Activated effector memory CD4-positive, alpha-beta T cell treated with Interleukin-2 at 50 U/mL for 16 hours (primary cell): Measurements from ENCODE around the gene PRKCZ.

Experiments used
- DNase-seq: peaks from one replicate; pipeline ENCODE4 v3.0.0-alpha.2; 2020

PRKCZ gene

DNA sequence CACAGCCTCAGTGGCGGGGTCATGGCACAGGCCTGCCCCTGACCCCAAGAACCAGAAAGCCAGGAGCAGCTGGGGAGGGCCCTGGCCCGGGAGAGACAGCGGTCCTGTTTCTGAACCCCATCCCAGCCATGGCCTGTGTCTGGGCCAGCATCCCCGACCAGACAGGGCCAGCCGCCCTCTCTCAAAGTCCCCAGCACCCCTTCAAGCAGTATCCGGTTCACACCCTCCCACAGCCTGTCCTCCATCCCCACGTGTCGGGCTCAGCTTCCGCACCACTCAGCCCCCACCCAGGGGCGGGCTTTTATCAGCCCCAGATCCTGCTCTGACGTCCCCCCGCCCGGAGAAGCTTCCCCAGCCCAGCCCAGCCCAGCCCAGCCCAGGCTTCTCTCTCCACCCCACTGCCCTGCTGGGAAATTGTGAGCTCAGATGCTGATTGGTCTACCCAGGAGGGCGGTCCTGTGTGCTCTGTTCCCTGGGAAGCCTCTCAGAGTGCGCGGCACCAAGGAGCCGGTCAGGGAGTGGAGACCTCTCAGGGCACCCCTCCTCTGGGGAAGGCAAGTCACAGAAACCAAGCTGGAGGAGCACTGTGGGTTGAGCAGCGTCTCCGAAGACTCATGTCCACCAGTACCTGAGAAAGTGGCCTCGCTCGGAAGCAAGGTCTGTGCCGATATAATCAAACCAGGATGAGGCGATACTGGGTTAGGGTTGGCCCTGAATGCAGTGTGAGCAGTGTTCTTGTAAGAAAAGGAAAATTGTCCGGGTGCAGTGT lies 149.0 kb downstream of the PRKCZ start:
- peak; percentile 79 for DNase-seq

DNA sequence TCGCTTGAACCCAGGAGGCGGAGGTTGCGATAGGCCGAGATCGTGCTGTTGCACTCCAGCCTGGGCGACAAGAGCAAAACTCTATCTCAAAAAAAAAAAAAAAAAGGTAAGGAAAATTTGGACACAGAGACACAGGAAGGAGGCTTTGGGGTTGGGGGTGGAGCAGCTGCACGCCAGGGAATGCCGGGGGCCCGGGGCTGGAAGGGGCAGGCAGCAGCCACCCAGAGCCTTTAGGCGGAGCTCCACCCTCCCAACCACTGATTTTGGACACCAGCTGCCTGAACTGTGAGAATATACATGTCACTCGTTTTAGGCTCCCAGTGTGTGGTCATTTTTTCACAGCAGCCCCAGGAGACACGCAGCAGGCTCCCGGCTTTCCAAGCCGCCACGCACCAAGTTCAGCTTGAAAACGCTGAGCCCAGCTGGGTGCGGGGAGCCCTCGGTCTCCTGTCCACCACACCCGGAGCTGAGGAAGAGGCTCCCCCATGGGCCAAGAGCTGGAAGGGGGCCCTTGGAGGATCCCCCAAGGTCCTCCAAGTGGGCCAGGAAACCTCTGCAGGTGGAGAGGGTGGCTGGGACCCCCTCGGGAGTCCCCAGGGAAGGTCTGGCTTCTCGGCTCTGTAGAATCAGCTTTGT lies 150.2 kb downstream of the PRKCZ start:
- no peak for DNase-seq

DNA sequence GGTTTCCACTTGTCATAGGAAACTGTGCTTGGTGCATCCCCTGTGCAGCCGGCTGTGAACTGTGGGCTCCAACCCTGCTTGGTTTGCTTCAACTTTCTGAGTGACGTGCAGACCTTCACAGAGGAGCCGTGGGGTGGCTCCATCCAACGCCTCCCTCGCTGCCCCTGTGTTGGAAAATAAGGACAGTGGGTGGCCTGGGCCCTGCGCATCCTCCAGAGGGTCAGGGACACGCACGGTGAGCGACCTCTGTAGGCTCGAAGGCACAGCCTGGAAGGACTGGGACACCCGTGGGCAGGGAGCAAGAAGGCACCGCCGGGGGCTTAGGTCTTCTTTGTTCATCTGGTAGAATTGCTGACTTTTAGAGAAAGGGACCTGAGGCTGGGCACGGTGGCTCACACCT lies 150.9 kb downstream of the PRKCZ start:
- no peak for DNase-seq

DNA sequence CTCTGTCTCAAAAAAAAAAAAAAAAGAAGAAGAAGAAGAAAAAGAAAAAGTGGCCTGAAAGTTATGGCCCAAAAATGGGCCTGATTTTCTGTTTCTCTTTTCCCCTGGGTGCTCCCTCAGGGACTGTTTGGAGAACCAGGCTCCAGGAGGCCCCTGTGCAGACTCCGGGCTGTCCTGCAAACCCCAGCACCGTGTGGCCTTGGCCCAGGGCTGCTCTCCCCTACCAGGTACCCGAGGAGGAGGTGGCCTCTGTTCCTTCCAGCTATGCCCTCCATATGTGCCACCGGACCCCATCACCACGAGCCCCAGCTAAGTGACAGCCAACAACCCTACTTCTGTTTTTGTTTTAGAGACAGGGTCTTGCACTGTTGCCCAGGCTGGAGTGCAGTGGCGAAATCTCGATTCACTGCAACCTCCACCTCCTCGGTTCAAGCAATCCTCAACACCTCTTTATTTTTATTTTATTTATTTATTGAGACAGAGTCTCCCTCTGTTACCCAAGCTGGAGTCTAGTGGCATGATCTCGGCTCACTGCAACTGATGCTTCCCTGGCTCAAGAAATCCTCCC lies 151.9 kb downstream of the PRKCZ start:
- no peak for DNase-seq

DNA sequence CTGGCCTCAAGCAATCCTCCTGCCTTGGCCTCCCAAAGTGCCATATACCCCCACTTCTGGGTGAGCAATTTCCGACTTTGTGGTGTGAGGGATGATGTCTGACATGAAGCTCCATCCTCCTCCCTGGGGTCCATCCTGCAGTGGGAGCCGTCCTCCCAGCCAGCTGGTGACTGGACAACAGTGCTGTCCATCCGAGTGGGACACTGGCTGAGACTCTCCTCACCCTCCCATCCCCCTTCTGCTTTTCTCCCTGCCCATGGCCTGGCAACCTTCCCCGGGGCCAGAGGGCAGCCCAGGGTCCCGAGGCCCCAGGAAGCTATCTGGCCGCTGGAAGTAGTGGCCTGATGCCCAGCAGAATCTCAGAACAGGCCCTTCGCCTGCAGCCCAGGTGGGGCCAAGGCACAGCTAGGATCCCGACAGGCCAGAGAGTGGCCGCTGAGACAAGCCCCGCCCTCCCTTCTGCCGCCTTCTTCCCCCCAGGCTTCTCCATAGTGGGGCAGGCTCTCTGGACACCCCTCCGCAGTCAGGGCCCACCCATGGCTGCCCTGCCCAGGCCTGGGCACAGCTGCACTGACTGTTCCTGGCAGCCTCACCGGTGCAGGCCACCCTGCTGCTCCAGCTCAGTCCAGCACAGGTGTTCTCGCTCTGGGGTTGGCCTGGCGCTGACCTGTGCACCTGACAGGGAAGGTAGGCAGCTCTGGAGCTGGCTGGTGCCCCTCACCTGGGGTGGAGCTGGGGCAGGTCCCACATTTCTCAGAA lies 152.8 kb downstream of the PRKCZ start:
- no peak for DNase-seq

DNA sequence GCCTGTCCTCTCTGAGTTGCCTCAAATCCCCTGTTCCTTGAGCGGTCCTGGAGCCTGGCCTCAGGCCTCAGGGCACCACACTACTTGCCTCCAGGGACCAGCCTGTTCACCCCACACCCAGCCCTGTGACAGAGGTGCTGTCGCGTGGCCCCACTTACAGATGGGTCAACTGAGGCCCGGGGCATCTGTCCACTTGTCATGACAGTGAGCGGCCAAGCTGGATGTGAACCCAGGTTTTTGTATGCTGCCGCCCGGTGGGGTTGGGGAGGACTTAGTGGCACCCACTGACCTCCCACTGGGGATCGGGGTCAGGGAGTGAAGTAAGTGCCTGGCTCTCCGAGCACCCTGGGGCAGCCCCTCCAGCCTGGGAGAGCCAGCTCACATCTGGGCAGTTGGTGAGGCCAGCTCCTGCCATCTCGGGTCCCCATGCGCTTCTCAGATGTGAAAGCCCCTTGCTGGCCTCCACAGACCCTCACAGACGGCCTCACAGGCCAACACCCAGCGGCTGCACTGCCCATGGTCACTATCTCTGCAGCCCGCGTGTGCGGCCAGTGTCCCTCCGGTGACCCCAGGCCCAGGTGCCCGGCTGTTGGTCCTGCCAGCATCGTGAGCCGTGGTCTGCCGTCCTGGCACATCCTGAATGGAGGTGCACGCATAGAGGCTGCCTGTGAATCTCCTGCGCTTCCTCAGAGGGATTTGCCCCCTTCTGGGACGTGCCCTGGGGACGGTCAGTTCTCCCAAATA lies 153.6 kb downstream of the PRKCZ start:
- no peak for DNase-seq

DNA sequence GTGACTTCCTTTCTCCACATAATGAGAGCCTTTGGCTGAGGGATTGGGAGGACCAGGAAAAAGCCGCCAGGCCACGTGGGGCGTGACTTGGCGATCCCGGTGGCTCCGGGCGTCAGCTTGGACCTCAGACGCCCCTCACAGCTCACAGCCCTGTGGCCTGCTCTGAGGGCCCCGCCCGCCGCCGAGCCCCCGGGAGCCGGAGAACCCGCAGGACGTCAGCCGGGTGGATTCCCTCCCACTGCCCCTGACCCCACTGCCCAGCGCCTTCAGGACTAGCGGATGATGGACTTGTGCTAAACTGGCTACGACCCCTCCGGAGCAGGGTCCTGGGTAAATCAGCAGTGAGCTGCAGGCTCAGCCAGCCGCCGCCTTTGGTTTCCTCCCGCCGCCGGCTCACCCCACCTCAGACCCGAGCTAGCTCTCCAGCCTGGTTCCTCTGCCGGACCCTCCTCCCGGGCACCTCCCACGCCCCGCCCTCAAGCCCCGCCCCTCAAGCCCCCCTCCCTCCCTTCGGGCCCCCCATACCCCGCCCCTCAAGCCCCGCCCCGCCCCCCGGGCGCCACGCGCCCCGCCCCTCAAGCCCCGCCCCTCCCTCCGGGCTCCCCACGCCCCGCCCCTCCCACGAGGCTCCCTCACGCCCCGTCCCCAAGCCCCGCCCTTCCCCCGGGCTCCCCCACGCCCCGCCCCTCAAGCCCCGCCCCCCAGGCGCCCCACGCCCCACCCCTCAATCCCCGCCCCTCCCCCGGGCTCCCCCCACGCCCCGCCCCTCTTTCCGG lies 154.4 kb downstream of the PRKCZ start:
- no peak for DNase-seq

DNA sequence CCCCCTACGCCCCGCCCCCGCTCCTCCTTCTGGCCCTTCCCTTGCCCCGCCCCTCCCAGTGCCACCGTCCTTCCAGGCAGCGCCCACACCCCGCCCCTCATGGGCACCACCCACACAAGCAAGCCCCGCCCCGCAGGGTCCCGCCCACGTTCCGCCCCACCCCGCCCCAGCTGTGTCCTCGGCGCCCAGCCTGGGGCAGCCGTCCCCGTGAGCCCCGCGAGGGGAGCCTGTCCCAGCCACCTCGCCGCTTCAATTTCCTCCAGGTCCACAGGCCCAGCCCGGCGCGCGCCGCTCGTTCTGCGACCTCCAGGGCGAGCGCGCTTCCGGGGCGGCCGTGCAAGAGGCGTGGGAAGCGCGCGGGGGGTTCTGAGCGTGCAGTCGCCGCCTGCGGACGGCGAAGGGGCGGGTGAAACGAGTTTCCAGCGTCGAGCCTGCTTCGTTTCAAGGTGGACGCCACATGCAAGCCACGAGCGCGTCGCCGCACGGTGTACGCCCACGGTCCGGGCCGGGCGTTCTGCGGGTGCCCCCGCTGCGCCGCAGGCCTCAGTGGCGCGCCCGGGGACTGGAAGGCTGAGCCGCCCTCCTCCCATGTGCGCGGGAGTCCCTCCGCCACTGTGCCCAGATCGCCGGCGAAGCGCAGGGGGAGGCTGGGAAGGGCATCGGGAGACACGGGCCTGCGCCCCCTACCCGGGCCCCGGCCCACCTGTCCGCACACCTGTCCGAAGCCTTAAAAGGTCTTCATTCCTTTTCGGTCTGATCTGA lies 155.2 kb downstream of the PRKCZ start:
- peak; percentile 87 for DNase-seq

DNA sequence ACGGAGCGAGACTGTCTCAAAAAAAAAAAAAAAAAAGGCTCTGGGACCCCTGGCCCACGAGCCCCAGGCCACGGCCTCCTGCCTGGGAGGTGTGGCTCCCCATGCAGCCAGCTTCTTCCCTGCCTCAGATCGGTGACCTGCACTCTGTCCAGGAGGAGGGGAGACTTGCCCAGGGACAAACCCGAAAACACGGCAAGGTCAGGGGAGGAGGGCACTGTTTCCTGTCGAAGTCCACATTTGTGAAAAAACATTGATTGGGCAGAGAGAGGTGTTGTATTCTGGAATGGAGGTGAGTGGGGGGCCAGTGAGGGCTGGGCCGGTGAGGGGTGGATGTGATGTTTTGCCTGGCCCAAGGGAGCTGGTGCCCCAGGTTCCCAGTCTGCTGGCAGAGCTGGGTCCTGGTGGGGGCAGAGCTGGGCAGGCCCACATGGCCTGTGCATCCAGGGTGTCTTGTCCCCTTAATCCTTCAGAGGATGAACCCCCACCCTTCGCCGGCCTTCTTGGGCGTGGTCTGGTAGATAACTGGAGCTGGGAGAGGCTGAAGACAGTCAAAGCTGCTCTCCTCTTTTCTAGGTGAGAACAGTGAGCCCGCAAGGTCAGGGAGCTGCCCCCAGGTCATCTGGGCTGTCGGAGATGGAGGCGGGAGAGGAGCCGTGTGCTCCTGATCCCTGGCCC lies 156.7 kb downstream of the PRKCZ start:
- no peak for DNase-seq

DNA sequence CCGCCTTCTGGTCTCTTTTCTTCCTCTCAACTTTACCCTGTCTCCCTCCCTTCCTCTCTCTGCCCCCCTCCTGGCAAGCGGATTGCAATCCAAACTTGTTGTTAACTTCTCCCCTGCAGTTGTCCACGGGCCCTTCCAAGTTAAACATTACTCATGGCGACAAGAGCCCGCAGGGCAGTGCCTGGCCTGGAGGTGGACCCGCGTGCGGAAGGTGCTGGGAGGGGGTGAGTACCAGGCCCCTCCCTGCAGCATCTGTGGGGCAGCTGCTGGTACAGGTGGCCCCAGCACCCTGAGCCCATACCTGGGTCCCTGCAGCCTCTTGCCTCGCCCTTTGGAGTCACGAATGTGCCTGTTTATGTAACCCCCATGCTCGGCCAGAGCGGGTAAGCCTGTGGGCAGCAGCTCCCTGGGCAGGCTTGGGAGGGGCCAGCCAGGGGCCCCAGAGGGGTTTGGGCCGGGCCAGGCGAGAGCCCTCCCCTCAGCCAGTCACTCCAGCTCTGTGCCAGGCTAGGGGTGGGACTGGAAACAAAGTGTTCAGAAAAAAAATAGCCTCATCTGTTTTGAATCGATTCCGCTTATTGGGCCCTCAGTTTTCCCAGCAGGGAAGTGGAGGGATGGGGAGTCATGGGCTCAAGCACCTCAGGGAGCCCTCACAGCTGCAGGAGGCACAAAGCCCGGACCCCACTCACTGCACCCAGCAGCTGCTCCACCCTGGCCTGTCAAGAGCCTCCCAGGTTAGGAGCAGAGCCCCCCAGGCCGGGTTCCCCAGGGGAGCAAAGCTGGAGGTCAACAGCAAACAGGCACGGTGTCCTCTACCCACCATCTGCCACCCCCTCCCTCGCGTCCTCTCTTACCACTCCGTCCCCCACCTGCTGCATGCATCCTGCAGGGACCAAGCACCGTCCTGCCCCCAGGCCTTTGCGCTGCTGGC lies 158.4 kb downstream of the PRKCZ start:
- DNase-seq: no peak

DNA sequence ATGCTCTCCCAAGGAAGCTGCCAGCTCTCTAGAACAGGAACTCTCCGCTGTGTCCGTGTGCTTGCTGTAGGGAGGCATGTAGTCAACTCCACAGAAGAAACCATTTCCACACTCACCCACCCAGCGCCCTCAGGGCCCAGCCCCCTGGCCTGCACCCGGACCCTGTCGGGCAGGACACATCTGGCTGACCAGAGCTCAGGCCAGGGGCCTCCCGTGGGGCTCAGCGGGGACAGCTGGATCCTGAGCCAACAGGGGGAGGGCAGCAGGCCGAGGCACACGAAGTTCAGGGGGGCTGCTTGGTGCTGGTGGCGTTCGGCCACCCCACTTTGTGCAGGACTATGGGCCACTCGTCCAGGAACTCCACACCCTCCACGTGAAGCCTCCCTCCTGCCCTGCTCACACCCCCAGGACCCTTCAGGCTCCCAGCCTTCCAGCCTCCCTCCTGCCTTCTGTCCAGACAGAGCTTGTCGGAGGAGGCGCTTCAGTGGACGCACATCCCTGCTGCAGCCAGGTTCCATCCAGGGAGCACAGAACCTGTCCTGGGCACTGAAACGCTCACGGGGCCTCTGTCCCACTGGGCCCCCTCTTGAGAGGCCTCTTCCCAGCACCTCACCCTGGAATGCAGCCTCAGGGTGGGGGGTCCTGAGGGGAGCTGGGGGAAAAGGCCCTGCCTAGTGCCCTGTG lies 159.3 kb downstream of the PRKCZ start:
- no peak for DNase-seq

DNA sequence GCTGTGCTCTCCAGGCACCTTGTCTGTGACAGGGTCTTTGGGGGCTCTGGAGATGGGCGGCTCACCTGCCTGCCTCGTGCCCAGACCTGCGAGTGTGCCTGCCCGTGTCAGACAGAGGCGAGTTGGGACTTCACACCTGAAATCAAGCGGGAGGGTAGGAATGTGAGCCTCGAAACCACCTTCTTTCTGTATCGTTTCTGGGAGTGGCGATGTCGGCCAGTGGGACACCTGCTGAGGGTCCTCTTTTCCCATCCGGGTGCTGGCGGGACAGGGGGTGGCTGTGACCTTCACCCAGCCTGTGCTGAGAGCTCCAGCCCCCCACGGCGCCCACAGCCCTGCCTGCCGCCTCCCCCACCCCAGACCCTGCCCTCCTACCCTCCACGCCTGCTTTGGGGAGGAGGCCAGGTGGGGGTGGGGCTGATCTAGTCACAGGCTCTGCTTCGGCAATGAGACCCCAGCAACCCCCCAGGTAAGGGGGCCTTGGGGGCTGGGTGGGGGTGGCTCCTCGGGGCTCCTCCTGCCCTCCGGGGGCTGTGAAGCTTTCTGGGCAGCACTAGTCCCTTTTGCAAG lies 160.0 kb downstream of the PRKCZ start:
- no peak for DNase-seq

DNA sequence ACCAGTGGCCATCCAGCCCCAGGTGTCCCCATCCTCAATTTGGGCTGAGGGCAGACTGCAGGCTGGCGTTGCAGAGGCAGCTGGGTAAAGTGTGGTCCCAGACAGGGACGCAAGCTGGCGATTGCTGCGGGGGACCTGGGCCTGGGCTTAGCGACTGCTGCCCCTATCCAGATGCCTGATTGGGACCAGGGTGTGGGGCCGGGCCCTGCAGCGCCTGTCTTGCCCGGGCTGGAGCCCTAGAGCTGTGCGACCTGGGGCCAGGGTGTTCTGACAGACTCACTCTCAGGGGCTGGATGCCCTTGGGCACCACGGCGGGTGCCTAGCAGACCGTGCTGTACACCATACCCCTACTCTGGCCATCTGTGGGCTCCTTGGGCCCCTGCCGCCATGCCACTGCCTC lies 160.6 kb downstream of the PRKCZ start:
- no peak for DNase-seq

DNA sequence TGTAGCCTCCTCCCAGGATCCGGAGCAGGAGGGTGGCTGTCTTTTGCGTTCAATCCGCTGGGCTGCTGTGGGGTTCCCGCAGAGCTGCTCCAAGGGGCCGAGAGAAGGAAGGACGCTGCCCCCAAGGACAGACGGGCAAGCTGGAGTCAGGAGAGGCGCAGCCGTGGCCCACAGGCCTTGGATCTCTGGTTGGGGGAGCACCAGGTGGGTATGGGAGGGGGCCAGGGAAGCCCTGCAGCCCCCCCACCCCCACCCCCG lies 162.0 kb downstream of the PRKCZ start:
- DNase-seq: no peak

DNA sequence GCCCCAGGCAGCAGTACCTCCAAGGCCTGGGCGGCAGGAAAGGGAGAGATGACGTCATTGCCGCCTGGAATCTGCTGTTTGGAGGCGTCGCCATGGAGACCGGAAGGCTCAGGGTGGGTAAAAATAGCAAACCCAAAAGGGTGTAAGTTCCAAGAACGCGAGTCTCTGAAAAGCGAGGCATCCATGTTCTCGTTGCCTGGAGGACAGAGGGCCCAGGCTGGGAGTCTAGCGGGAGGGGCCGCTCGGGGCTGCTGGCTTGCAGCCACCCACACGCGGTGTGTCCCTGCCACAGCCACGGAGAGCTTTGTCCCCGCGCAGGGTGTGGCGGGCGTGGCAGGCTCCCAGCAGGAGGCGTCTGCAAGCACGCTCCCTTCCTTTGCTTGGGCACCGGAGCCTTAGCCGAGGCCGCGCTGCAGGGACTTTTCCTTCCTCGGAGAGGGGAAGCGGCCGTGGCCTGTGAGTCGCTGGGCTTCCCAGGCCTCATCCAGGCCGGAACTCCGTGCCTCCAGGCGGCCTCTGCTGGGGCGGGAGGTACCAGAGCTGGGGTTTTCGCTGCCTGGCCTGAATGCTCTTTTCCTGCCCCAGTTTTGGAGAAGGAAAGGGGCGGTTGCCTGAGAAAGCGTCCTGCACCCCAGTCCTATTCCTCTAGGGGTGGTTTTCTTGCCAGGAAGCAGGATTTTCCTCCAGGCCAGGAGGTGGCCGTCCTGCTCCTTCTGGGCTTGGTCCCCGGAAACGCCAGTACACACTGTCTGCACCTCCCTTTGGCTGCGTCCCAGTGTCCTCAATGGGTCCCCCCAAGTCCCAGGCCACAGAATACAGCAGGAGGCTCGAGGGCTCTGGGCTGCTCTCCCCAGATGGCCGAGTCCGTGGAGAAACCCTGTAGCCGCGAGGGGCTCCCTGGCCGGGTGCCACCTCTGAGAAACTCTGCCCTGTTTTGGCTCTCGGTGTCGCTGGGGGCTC lies 162.6 kb downstream of the PRKCZ start:
- peak; percentile 43 for DNase-seq

DNA sequence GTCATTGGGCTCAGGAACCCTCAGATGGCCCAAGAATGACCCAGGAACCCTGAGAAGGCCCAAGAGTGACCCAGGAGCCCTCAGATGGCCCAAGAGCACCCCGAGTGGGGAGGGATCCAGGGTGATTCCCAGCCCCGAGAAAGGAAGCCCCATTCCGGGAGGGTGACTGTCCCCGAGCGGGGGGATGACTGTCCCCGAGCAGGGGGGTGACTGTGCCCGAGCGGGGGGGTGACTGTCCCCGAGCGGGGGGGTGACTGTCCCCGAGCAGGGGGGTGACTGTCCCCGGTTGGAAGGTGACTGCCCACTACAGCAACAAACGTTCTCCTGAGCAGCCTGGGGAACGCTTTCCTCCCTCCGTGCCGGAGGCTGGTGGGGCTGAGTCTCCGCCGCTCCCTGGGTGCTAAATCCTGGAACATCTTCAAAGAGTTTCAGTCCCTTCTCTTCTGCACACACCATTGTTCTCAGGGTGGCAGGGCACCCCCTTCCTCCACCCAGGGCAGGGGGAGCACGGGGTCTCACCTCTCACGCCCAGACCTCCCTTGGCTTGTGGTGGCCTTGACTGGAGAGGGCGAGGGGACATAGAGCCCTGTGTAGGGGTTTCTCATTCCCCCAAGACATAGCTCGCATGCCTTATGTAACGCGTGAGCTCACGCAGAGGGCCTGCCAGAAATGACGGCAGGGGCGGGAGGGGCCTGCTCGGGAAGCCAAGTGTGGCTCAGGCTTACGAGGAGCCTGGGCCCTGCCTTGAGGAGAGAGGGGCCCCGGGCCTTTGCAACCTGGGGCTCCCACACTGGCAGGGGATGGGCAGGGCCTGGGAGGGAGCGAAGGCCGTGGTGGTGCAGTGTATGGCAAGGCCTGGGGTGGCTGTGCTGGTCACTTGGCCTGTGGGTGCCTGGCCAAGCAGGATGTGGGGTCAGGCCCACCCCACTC lies 163.6 kb downstream of the PRKCZ start:
- DNase-seq: no peak
